HEK293T (cell line): ENCODE measurements around the gene DPYSL4.

Experiments used
- CTCF ChIA-PET: fragments of 350-600 bp; formaldehyde crosslinking; extraction: SDS; loops from one replicate; lab custom pipeline; 2021; ENCODE audit warnings: antibody characterized with exemption, inconsistent platforms; lab: Yijun Ruan, JAX
- POLR2A ChIA-PET: fragments of 350-600 bp; formaldehyde crosslinking; extraction: SDS; loops from one replicate; lab custom pipeline; 2020; ENCODE audit warnings: antibody characterized with exemption, inconsistent platforms; lab: Yijun Ruan, JAX
- DNase-seq: peaks from one replicate; pipeline ENCODE4 v3.0.0; 2012; ENCODE audit warnings: mixed read lengths; ENCODE audit errors: extremely low spot score
- ARNT ChIP-seq: fragments of 450-650 bp; IDR thresholded peaks from 2 replicates; pipeline ENCODE4 v1.6.1; 2017; ENCODE audit warnings: mild to moderate bottlenecking
- BHLHE40 ChIP-seq: fragments of 450-650 bp; IDR thresholded peaks from 2 replicates; pipeline ENCODE4 v1.6.1; 2016; ENCODE audit warnings: mild to moderate bottlenecking, moderate library complexity, borderline replicate concordance
- CTBP1 ChIP-seq: fragments of 450-650 bp; IDR thresholded peaks from 2 replicates; pipeline ENCODE4 v1.6.1; 2016; ENCODE audit warnings: borderline replicate concordance
- ELF4 ChIP-seq: fragments of 450-650 bp; IDR thresholded peaks from 2 replicates; pipeline ENCODE4 v1.6.1; 2017; ENCODE audit warnings: antibody characterized with exemption
- FOXA1 ChIP-seq: fragments of 450-650 bp; IDR thresholded peaks from 2 replicates; pipeline ENCODE4 v1.6.1; 2016; ENCODE audit warnings: mild to moderate bottlenecking
- FOXK2 ChIP-seq: fragments of 450-650 bp; IDR thresholded peaks from 2 replicates; pipeline ENCODE4 v1.6.1; 2016; ENCODE audit warnings: mild to moderate bottlenecking
- FOXM1 ChIP-seq: fragments of 450-650 bp; IDR thresholded peaks from 2 replicates; pipeline ENCODE4 v1.6.1; 2017; ENCODE audit warnings: mild to moderate bottlenecking, borderline replicate concordance
- HDGF ChIP-seq: fragments of 450-650 bp; IDR thresholded peaks from 2 replicates; pipeline ENCODE4 v1.6.1; 2017; ENCODE audit warnings: antibody characterized with exemption, borderline replicate concordance
- L3MBTL2 ChIP-seq: fragments of 450-650 bp; conservative IDR thresholded peaks from 2 replicates; pipeline ENCODE4 v1.6.1; 2016; ENCODE audit warnings: mild to moderate bottlenecking
- LEF1 ChIP-seq: fragments of 450-650 bp; IDR thresholded peaks from 2 replicates; pipeline ENCODE4 v1.6.1; 2017; ENCODE audit warnings: mild to moderate bottlenecking, borderline replicate concordance
- NFRKB ChIP-seq: fragments of 450-650 bp; IDR thresholded peaks from 2 replicates; pipeline ENCODE4 v1.6.1; 2016; ENCODE audit warnings: mild to moderate bottlenecking, moderate library complexity
- SP1 ChIP-seq: fragments of 450-650 bp; IDR thresholded peaks from 2 replicates; pipeline ENCODE4 v1.6.1; 2017
- SUZ12 ChIP-seq: fragments of 450-650 bp; IDR thresholded peaks from 2 replicates; pipeline ENCODE4 v1.6.1; 2016; ENCODE audit warnings: mild to moderate bottlenecking
- TARDBP ChIP-seq: fragments of 450-650 bp; IDR thresholded peaks from 2 replicates; pipeline ENCODE4 v1.6.1; 2016
- ZNF384 ChIP-seq: fragments of 450-650 bp; IDR thresholded peaks from 2 replicates; pipeline ENCODE4 v1.6.1; 2016
- TF ChIP-seq, protein P1 (sequence below): fragments of 450-650 bp; IDR thresholded peaks from 2 replicates; pipeline ENCODE4 v1.6.1; 2016

The DPYSL4 gene

DNA sequence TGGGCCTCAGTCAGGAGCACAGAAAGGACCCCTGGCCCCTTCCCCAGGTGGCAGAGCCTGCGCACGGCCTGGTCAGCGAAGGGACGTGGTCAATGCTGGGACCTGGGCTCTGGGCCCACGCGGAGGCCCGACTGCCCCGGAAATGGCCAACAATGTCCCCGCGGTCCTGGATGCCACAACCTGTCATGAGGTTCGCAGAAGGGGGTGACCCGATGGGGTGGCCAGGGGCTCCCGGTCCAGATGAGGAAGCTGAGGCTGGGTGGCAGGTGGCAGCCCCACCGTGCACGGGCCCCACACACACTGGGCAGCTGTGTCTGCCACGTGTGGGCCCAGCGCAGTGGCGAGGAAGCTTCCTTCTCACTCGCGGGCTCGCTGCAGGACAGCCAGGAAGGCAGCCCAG lies 49.4 kb downstream of the DPYSL4 start:
- TF ChIP-seq BHLHE40, result no peak
- no peak for TF ChIP-seq ARNT
- TF ChIP-seq L3MBTL2, result no peak
- DNase-seq, result no peak
- ChIA-PET CTCF (no interaction called here), POLR2A (no interaction called here)

DNA sequence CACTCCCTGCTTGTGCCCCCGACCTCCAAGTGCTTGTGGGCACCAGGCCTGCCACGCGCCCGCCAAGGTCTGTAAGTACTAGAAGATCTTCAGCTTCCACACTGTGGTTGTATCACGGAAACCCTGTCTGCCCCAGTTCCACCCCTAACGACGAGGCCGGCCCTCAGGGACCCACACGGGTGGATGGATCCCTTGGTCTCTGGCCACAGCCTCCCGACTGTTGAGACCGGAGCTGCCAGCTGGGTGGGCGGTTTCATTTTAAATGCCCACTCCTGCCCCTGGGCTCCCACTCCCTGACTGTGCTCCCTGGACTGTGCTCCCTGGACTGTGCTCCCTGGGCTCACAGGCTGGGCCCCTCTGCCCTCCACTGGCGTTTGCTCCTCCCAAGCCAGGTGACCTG lies 50.1 kb downstream of the DPYSL4 start:
- POLR2A ChIA-PET, result no interaction called here
- no peak for DNase-seq
- CTCF ChIA-PET, result no interaction called here

DNA sequence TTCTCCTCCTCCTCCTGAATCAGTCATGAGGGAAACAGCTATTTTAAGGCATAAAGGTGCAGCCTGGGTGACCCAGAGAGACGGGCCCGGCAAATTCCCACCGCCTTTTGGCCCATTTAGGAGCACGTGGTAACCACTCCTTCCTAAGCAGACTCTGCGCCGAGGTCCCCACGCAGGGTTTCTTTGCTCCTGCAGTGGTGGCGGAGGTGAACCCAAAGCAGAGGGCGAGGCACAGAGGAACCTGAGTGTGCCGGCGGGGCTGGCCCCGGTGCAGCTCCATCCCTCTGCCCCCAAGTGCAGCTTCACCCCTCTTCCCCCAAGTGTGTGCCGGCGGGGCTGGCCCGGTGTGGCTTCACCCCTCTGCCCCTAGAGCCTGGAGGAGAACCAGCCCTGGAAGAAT lies 50.6 kb downstream of the DPYSL4 start:
- TF ChIP-seq SUZ12, result no peak
- TF ChIP-seq BHLHE40, result no peak
- no peak for TF ChIP-seq FOXA1
- TF ChIP-seq, protein P1, sequence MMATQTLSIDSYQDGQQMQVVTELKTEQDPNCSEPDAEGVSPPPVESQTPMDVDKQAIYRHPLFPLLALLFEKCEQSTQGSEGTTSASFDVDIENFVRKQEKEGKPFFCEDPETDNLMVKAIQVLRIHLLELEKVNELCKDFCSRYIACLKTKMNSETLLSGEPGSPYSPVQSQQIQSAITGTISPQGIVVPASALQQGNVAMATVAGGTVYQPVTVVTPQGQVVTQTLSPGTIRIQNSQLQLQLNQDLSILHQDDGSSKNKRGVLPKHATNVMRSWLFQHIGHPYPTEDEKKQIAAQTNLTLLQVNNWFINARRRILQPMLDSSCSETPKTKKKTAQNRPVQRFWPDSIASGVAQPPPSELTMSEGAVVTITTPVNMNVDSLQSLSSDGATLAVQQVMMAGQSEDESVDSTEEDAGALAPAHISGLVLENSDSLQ, result no peak
- no peak for TF ChIP-seq HDGF
- TF ChIP-seq FOXM1, result no peak
- TF ChIP-seq L3MBTL2, result no peak
- ChIA-PET POLR2A (interaction anchor here (0.8 kb wide), 1 partner anchor 99 kb away, joined by 3 read pairs; no protein-coding TSS in a partner anchor), CTCF (no interaction called here)
- DNase-seq, result no peak

More for the DNA sequence above, 50.1 kb downstream of the DPYSL4 start:
- TF ChIP-seq SUZ12 (no peak), HDGF (no peak), L3MBTL2 (no peak), ZNF384 (no peak), ARNT (no peak), FOXK2 (no peak), CTBP1 (no peak), ELF4 (no peak), LEF1 (no peak), FOXA1 (no peak), NFRKB (no peak), TARDBP (no peak), FOXM1 (no peak), SP1 (no peak), BHLHE40 (no peak)
- TF ChIP-seq, protein P1, result no peak

DNA sequence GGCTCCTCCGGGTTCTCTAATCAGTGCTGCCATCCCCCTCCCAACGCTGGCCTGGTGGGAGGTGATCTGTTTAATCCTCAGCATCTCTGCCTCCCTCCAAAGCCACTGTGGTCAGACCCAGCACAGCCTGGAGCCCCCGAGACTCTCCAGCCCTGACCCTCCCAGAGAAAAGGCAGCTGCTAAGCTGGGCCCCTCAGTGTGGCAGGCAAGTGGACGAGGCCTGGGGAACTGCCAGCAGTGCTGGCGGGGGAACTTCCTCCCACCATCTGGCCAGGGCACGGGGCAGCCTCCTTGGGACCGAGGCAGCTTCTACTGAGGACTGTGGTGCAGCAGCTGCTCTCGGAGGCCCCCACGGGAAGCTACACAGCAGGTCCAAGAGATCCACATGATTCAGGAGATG lies 51.1 kb downstream of the DPYSL4 start:
- TF ChIP-seq HDGF, result no peak
- TF ChIP-seq NFRKB, result no peak
- CTCF ChIA-PET, result no interaction called here
- POLR2A ChIA-PET, result interaction anchor here (0.8 kb wide), 1 partner anchor 98 kb away, joined by 3 read pairs; no protein-coding TSS in a partner anchor
- DNase-seq, result no peak

DNA sequence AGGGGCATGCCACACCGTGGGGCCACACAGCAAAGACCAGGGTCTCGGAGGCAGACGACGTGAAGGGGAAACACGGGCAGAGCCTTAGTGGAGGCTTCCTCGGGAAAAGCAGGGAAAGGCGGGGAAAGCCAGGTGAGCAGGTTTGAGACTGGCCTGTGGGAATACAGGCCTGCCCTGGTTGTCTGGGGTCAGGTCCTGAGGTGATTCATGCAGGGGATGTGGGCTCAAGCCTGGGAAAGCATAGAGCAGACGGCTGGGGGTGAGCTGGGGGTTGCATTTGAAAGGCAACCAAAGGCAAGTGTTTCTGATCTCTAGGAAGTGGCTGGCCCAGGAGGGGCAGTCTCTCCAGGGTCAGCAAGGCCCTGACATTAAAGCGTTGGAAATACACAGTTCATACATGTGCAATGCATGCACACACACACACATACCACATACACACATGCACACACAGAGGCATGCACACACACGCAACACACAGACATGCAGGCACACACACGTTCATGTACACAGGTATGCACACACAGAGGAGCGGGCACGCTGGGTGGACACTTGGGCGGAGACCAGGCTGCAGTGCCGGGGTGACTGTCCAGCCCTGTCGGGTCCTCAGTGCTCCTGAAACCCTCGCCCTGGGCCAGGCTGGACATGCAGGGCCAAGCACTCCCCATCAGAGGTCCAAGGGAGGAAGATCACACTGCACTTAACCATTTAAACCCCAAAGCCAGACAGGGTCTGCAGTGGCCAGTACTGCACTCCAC lies 51.8 kb downstream of the DPYSL4 start:
- ChIA-PET CTCF (no interaction called here), POLR2A (interaction anchor here (0.8 kb wide), 1 partner anchor 97 kb away, joined by 3 read pairs; no protein-coding TSS in a partner anchor)
- DNase-seq, result no peak
- TF ChIP-seq BHLHE40 (no peak), FOXA1 (no peak), LEF1 (no peak)

DNA sequence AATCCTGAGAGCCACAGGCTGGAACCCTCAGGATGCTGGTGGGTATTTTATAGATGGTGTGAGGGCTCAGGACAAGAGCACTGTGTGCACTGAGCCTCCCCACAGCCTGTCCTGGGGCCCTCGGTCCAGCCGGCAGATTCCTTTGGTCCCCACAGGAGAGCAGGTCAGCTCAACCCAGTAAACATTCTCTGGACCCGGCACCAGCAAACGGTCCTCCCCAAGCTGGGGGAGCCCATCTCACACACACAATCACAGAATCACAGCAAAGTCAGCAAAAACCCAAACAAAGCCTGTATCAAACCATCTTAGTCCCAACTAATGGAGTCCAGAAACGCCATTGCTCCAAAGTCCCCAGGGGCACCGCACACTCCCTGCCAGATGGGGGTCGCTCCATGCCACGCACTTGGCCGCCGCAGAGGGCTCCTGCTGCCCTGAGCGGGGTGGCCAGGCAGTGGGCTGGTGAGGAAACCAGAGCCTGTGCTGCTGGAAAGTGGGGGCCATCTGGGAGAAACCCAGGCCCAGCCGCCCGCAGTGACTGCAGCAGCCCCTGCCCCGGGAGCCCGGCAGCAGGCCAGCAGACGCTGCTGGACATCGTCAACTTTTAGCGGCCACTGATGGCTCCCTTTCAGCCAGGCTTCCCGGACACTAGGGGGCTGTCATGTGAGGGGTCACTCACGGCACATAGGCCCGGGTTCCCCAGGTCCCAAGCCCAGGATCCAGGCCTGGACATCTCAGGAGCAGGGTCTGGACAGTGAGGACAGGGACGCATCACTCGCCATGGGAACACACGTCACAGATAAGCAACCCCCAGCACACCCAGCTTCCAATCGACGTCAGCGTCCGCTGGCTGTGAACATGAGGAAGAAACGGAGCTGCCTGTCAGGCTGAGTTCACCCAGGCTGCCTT lies 52.6 kb downstream of the DPYSL4 start:
- ChIA-PET POLR2A (no interaction called here), CTCF (interaction anchor here (0.7 kb wide), 1 partner anchor 132 kb away, joined by 3 read pairs; no protein-coding TSS in a partner anchor)

More for the DNA sequence above, 52.6 kb downstream of the DPYSL4 start:
- no peak for DNase-seq
- TF ChIP-seq, protein P1, result no peak
- TF ChIP-seq BHLHE40, result no peak
- no peak for TF ChIP-seq HDGF
